ENCODE measurements around the gene F11. TPM values are rescaled to one million over a fixed set of nuclear protein-coding genes. Genes with fewer than 3 reads are reported as not detected.
"Not testable (repeated sequence)": the region's sequence is repeated elsewhere in the genome, so short reads cannot be mapped to it uniquely, and the experiment has no call there.

F11 gene
- total RNA-seq, 2 experiments from 2014 or later = not detected

DNA sequence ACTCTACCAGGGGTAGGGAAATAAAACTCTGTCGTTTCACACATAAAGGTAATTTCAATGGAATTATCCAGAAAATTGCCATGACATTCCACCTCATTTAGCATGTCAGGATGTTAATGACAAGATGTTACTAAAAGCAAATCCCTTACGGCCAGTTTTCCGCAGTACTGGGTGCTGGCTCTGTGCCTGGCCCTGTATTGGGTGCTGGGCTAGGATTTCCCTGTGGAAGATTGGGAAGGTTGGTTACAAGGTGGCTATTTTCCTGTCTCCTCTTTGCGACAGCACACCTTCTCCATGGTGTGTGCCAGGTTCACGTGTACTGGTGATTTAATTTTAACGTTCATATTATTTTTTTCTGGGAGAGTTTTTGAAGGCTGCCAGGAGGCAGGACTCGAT lies 25.5 kb upstream of the F11 start:
- ATAC-seq (no peak), DNase-seq (no peak)
- ChIA-PET CTCF (no interaction called here), POLR2A (no interaction called here)
- Mint-ChIP-seq H3K9me3 (ENCODE audit: insufficient read depth) (no peaks in the 10 kb centered on the region), H3K27me3 (ENCODE audit: low read depth) (no peaks in the 10 kb centered on the region), H3K27ac (no peak overlapping the region), H3K4me1 (ENCODE audit: low read depth) (no peaks in the 10 kb centered on the region), H3K4me3 (no peak overlapping the region), H3K36me3 (ENCODE audit: low read depth) (no peaks in the 10 kb centered on the region)

DNA sequence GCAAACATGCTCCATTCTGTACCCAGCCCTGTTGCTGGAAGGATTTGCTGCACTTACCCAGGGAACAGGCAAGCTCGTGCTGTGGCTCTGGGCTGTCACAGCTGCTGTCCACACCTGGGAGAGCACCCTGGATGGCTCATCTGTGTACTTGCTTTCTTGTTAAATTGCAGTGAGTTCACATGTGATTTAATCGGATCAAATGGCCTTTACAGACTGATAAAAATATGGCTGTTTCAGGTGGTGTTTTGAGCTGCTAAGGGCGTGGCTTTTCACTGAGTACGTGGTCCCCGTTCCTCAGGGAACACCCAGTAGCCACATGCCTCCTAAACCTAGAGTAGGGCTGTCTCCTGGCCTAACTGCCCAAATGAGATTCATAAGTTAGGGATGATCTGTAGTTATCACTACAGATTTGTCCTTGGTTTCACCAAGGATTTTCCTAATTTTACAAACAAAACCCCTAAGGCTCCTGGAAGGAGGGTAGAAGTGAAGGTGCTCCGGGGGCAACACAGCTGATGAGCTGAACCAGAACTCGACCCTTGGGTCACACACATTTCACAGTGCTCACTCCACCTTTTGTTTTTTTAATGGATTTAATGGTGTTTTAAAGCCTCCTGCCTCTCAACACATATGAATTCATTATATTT lies 25.0 kb upstream of the F11 start:
- ATAC-seq (no peak), DNase-seq (no peak)
- H3K36me3 Mint-ChIP-seq (ENCODE audit: low read depth) = no peaks in the 10 kb centered on the region
- no peaks in the 10 kb centered on the region for H3K27me3 Mint-ChIP-seq (ENCODE audit: low read depth)
- H3K9me3 Mint-ChIP-seq (ENCODE audit: insufficient read depth) = no peaks in the 10 kb centered on the region
- H3K27ac Mint-ChIP-seq = no peak overlapping the region
- no peaks in the 10 kb centered on the region for H3K4me1 Mint-ChIP-seq (ENCODE audit: low read depth)
- ChIA-PET POLR2A (no interaction called here), CTCF (no interaction called here)
- no peak overlapping the region for H3K4me3 Mint-ChIP-seq

DNA sequence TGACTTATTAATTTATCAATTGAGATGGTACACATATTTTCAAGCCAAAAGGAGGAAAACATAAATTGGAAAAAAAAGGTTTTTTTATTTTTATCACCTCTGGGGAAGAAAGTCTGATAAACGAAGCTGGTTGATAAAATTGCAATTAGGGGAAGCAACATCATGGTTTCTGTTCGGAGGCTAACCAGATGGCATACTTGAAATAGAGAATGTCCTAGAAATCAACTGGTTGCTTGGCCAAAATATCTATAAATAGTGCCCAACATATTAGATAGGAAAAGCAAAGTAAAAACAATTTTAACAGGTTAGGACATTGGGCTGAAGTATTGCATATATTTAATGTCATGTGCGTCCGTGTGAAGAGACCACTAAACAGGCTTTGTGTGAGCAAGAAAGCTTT lies 24.4 kb upstream of the F11 start:
- no peak for ATAC-seq
- H3K27ac Mint-ChIP-seq = no peak overlapping the region

DNA sequence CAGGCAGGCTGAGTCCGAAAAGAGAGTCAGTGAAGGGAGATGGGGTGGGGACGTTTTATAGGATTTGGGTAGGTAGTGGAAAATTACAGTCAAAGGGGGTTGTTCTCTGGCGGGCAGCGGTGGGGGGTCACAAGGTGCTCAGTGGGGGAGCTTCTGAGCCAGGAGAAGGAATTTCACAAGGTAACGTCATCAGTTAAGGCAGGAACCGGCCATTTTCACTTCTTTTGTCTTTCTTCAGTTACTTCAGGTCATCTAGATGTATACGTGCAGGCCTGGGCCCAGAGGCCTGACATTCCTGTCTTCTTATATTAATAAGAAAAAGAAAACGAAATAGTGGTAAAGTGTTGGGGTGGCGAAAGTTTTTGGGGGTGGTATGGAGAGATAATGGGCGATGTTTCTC lies 24.0 kb upstream of the F11 start:
- H3K27ac Mint-ChIP-seq; H3K9me3 Mint-ChIP-seq (ENCODE audit: insufficient read depth); H3K27me3 Mint-ChIP-seq (ENCODE audit: low read depth); CTCF ChIA-PET; ATAC-seq; H3K4me1 Mint-ChIP-seq (ENCODE audit: low read depth); H3K36me3 Mint-ChIP-seq (ENCODE audit: low read depth); POLR2A ChIA-PET; DNase-seq; H3K4me3 Mint-ChIP-seq: not testable (repeated sequence)

More for the DNA sequence above, 24.4 kb upstream of the F11 start:
- Mint-ChIP-seq H3K9me3 (ENCODE audit: insufficient read depth) (no peaks in the 10 kb centered on the region), H3K4me1 (ENCODE audit: low read depth) (no peaks in the 10 kb centered on the region), H3K4me3 (no peak overlapping the region), H3K36me3 (ENCODE audit: low read depth) (no peaks in the 10 kb centered on the region), H3K27me3 (ENCODE audit: low read depth) (no peaks in the 10 kb centered on the region)
- no peak for DNase-seq
- POLR2A ChIA-PET = no interaction called here
- CTCF ChIA-PET = no interaction called here

DNA sequence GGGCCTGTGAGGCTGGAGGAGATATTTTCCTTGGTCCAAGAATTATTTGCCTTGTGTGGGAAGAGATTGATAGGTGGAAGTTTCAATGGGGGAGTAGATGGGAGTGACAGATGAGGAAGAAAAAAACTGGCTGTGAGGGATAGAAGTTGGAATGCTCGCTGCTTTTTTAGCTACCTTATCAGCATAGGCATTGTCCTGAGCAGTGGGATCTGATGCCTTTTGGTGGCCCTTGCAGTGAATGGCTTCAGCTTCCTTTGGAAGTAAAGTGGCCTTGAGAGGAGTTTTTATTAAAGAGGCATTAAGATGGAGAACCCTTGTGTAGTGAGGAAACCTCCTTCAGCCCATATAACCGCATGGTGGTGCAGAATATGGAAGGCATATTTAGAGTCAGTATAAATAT lies 22.7 kb upstream of the F11 start:
- no peaks in the 10 kb centered on the region for H3K27me3 Mint-ChIP-seq (ENCODE audit: low read depth)
- no peak overlapping the region for H3K27ac Mint-ChIP-seq
- H3K4me3 Mint-ChIP-seq = no peak overlapping the region
- no peaks in the 10 kb centered on the region for H3K36me3 Mint-ChIP-seq (ENCODE audit: low read depth)
- ATAC-seq (no peak), DNase-seq (no peak)
- H3K4me1 Mint-ChIP-seq (ENCODE audit: low read depth) = no peaks in the 10 kb centered on the region
- ChIA-PET POLR2A (no interaction called here), CTCF (no interaction called here)
- H3K9me3 Mint-ChIP-seq (ENCODE audit: insufficient read depth) = no peaks in the 10 kb centered on the region

DNA sequence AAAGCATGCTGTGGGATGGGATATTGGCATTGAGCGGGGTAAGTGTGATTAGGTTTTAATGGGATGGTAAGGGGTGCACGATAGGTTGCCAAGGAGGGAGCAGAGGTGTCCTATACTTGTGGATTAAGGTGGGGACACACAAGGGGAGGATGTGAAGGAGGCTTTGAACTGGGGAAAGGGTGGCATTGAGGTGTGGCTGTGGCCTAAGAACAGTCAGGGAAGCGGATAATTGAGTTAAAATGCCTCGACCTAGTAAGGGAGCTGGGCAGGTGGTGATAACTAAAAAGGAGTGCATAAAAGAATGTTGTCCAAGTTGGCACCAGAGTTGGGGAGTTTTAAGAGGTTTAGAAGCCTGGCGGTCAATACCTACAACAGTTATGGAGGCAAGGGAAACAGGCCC lies 21.2 kb upstream of the F11 start:
- Mint-ChIP-seq H3K27ac (no peak overlapping the region), H3K9me3 (ENCODE audit: insufficient read depth) (no peaks in the 10 kb centered on the region), H3K27me3 (ENCODE audit: low read depth) (no peaks in the 10 kb centered on the region), H3K36me3 (ENCODE audit: low read depth) (no peaks in the 10 kb centered on the region), H3K4me3 (no peak overlapping the region), H3K4me1 (ENCODE audit: low read depth) (no peaks in the 10 kb centered on the region)
- POLR2A ChIA-PET = no interaction called here
- ATAC-seq (no peak), DNase-seq (no peak)
- CTCF ChIA-PET = no interaction called here

DNA sequence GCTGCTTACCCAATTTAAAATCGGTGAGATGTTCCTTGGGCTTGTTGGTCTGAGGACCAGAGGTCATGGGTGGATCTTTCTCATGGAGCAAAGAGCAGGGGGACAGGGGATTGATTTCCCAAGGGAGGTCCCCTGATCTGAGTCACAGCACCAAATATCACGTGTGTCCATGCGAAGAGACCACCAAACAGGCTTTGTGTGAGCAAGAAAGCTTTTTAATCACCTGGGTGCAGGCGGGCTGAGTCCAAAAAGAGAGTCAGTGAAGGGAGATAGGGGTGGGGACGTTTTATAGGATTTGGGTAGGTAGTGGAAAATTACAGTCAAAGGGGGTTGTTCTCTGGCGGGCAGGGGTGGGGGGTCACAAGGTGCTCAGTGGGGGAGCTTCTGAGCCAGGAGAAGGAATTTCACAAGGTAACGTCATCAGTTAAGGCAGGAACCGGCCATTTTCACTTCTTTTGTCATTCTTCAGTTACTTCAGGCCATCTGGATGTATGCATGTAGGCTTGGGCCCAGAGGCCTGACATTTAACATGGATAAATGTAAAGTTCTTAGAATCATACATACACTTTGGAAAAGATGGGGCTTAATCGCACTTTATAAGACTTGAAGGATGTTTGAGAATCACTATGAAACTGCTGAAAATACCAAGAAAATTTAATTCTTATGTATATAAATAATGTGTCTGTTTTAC lies 18.8 kb upstream of the F11 start:
- POLR2A ChIA-PET, ATAC-seq, H3K4me3 Mint-ChIP-seq: not testable (repeated sequence)

DNA sequence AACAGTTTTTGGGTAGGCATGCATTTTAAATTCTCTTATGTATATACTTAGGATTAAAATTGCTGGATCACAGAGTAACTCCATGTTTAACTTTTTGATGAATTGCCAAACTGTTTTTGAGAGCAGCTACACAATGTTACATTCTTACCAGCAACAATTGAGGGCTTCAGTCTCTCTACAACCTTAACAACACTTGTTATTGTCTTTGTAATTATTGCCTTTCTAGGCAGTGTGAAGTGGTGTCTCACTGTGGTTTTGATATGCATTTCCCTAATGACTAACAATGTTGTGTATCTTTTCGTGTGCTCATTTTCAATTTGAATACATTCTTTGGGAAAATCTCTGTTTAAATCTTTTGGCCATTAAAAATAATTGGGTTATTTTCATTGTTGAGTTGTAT lies 17.3 kb upstream of the F11 start:
- no peak for DNase-seq
- no peaks in the 10 kb centered on the region for H3K9me3 Mint-ChIP-seq (ENCODE audit: insufficient read depth)
- H3K36me3 Mint-ChIP-seq (ENCODE audit: low read depth) = no peaks in the 10 kb centered on the region
- CTCF ChIA-PET = no interaction called here
- POLR2A ChIA-PET = no interaction called here
- H3K27ac Mint-ChIP-seq = no peak overlapping the region
- no peak overlapping the region for H3K4me3 Mint-ChIP-seq
- H3K4me1 Mint-ChIP-seq (ENCODE audit: low read depth) = no peaks in the 10 kb centered on the region
- no peak for ATAC-seq
- H3K27me3 Mint-ChIP-seq (ENCODE audit: low read depth) = no peaks in the 10 kb centered on the region

More for the DNA sequence above, 18.8 kb upstream of the F11 start:
- H3K36me3 Mint-ChIP-seq (ENCODE audit: low read depth); H3K27ac Mint-ChIP-seq; CTCF ChIA-PET; H3K4me1 Mint-ChIP-seq (ENCODE audit: low read depth); H3K9me3 Mint-ChIP-seq (ENCODE audit: insufficient read depth); H3K27me3 Mint-ChIP-seq (ENCODE audit: low read depth); DNase-seq: not testable (repeated sequence)

DNA sequence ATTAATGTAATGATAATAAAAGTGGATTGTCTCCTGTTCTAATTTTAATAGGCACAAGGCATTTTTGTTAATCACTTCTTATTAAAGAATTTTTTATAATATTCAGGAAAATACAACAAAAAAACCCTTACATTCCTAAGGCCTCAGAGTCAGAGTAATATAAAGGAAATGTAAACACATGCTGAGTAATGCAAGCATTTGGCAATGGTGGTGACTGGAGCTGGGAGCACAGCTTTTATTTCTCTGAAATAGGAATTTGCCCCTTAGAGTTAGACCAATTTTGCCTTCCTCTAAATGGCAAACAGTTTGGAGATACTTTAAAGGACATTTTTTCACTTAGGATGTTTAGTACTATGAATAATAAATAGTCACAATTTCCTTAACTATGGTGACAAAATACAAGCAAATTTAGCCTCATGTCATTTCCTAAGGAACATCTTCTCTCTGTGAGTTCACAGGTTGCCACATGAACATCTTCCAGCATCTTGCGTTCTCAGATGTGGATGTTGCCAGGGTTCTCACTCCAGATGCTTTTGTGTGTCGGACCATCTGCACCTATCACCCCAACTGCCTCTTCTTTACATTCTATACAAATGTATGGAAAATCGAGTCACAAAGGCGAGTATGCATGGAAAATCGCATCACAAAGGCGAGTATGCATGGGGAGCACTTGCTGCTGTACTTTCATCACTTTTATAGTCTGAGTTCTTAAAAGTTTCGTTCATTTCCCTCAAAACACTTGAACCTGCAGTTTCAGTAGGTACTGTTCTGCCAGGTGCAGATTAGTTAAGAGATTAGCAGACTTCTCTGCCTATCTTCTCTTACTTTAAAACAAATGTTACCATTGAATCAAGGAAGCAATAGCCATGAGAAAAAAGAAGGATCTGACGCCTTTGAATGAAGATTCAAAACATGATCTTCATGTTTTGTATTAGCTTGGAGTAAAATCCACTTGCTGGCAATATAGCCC lies 15.9 kb upstream of the F11 start:
- H3K4me3 Mint-ChIP-seq = no peak overlapping the region
- POLR2A ChIA-PET = no interaction called here
- no peak overlapping the region for H3K27ac Mint-ChIP-seq
- H3K9me3 Mint-ChIP-seq (ENCODE audit: insufficient read depth) = no peaks in the 10 kb centered on the region
- no peaks in the 10 kb centered on the region for H3K36me3 Mint-ChIP-seq (ENCODE audit: low read depth)
- CTCF ChIA-PET = no interaction called here
- no peaks in the 10 kb centered on the region for H3K27me3 Mint-ChIP-seq (ENCODE audit: low read depth)
- no peaks in the 10 kb centered on the region for H3K4me1 Mint-ChIP-seq (ENCODE audit: low read depth)
- no peak for DNase-seq
- ATAC-seq = no peak

DNA sequence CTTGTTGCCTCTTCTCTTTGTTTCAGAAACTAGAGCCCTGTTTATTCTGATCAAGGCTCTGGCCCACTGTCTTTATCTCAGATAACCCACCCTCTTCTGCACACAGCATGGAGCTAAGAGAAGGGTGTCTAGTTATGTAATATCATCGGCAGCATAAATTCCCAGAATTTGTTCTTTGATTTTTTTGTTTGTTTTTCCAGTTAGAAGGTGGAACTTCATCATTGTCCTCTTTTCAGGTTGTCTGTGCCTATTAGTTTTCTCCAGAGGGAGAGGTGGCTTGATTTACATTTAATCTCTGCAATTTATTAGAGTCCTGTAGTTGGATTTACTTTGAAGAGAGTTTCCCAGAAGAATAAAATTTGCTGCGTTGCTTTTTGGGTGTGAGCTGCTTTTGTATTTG lies 15.2 kb upstream of the F11 start:
- DNase-seq (no peak), ATAC-seq (no peak)
- POLR2A ChIA-PET = no interaction called here
- H3K4me1 Mint-ChIP-seq (ENCODE audit: low read depth) = no peaks in the 10 kb centered on the region
- H3K36me3 Mint-ChIP-seq (ENCODE audit: low read depth) = no peaks in the 10 kb centered on the region
- no peak overlapping the region for H3K4me3 Mint-ChIP-seq
- H3K9me3 Mint-ChIP-seq (ENCODE audit: insufficient read depth) = no peaks in the 10 kb centered on the region
- no peak overlapping the region for H3K27ac Mint-ChIP-seq
- H3K27me3 Mint-ChIP-seq (ENCODE audit: low read depth) = no peaks in the 10 kb centered on the region
- CTCF ChIA-PET = no interaction called here

DNA sequence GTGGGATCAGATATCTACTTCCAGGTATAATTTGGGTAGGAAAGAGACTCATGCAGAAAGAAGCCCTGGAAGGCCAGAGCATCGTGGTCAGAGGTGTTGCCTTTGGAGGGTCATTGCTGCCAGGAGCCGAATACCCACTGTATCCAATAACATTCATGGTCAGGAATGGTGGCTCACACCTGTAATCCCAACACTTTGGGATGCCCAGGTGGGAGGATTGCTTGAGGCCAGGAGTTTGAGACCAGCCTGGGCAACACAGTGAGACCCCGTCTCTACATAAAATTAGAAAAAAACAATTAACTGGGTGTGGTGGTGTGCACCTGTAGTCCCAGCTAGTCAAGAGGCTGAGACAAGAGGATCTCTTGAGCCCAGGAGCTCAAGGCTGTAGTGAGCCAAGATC lies 10.9 kb upstream of the F11 start:
- Mint-ChIP-seq H3K27me3 (ENCODE audit: low read depth) (no peaks in the 10 kb centered on the region), H3K4me1 (ENCODE audit: low read depth) (no peaks in the 10 kb centered on the region), H3K4me3 (no peak overlapping the region), H3K27ac (no peak overlapping the region), H3K9me3 (ENCODE audit: insufficient read depth) (no peaks in the 10 kb centered on the region), H3K36me3 (ENCODE audit: low read depth) (no peaks in the 10 kb centered on the region)
- ATAC-seq (no peak), DNase-seq (no peak)
- POLR2A ChIA-PET = no interaction called here
- CTCF ChIA-PET = no interaction called here

DNA sequence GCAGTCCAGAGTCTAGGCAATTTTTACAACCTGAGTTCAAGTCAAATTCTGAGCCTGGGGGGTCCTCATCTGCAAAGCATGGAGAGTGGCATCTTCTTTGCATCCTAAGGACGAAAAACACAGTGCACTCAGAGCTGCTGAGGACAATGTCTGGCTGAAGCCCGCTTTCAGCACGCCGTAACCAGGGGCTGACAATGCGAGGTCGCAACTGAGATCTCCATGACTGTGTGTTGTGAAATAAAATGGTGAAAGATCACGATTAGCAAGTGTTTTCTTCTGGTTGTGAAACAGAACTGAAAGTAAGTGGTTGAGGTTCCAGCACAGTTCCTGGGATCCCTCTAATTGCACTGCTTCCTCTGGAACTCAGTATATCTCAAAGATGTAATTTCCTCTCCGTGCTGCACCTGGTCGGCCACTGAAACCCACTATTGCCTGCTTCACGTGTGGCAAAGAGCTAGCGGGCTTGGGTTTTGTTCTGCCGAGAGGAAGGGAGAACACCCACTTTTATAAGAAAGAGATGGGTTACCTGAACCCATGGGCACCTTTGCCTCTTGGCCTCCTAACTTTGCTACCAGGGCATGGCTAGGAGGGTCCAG lies 7.7 kb upstream of the F11 start:
- CTCF ChIA-PET = no interaction called here
- Mint-ChIP-seq H3K4me3 (no peak overlapping the region), H3K27me3 (ENCODE audit: low read depth) (peaks cover 2% of the 10 kb centered on the region), H3K36me3 (ENCODE audit: low read depth) (no peaks in the 10 kb centered on the region), H3K27ac (no peak overlapping the region), H3K4me1 (ENCODE audit: low read depth) (no peaks in the 10 kb centered on the region), H3K9me3 (ENCODE audit: insufficient read depth) (no peaks in the 10 kb centered on the region)
- POLR2A ChIA-PET = no interaction called here
- ATAC-seq (no peak), DNase-seq (no peak)
